Measurements from ENCODE around the gene MEST.
"Not testable (repeated sequence)": the region's sequence is repeated elsewhere in the genome, so short reads cannot be mapped to it uniquely, and the experiment has no call there.

MEST gene

DNA sequence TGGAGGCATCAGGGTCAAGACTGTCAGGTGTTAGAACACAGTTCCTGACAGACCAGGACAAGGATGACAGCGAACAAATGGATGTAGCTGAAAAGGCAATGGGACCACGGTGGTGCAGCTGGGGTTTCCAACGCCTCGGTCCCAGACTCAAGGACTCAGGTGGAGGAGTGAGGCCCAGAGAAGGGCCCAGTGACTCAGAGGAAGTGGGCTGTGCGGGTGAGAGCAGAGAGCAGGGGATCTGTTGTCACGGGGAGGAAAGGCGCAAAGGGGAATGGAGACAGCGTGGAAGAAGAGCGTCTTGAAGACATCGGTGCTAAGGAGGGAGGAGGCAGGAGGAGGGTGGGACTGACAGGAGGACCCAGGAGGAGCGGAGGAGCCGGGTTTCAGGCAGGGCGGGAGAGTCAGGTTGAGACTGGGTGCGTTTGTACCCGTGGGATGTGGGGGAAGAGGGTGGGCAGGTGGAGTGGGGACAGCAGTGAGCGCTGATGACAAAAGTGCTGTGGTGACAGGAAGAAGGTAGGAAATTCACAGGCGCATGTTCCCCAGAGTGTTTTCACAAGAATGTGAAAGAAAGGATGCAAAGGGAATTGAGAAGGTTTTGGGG is 36.0 kb downstream of the MEST start:
- DNase-seq = not testable (repeated sequence)

DNA sequence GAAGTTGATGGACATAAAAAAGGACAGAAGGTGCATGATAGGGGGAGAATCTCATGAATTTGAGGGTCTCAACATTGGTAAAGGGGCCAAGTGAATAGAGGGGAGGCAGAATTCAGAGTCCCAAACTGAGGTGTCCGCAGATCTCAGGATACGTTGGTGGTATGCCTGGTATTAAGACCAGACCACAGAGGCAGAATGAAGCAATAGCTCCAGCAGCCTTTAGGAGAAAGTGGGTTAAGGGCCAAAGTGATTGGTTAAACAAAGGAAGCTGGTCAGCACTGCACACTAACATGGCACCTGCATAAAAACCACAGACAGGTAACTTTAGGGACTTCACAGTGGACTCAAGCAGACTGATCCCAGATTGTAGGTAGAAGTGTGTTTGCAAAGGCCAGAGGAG is 37.5 kb downstream of the MEST start:
- no peak for DNase-seq

DNA sequence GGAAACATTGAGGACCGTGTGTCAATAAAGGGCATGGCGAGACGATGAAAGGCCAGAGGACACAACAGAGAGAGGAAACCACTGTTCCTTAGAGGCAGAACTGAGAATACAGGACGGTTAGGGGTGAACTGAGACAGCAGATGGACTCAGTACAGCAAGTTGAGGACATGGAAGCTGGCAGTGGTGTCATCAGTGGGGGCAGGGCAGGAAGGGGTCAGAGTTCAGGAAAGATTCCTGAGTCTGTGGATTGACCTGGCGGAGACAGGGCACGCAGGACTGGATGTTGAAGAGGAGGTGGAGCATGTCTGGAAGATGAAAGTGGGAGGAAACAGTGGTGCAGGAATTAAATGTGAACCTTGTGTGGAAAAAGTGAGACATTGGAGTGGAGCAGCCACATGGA is 46.0 kb downstream of the MEST start:
- not testable (repeated sequence) for DNase-seq

DNA sequence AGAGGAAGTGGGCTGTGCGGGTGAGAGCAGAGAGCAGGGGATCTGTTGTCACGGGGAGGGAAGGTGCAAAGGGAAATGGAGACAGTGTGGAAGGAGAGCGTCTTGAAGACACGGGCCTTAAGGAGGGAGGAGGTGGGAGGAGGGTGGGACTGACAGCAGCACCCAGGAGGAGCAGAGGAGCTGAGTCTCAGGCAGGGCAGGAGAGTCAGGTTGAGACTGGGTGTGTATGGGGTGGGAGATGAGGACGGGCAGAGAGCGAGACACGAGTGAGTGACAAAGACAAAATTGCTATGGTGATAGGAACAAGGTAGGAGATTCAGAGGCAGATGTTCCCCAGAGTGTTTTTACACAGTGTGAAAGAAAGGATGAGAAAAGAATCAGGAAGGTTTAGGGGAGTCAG is 49.4 kb downstream of the MEST start:
- DNase-seq = not testable (repeated sequence)

DNA sequence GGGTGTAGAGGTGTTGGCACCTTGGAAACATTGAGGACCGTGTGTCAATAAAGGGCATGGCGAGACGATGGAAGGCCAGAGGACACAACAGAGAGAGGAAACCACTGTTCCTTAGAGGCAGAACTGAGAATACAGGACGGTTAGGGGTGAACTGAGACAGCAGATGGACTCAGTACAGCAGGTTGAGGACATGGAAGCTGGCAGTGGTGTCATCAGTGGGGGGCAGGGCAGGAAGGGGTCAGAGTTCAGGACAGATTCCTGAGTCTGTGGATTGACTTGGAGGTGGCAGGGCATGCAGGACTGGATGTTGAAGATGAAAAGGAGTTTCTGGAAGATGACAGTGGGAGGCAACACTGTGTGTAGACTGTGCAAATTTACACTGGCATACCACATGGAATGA is 50.4 kb downstream of the MEST start:
- DNase-seq = not testable (repeated sequence)

DNA sequence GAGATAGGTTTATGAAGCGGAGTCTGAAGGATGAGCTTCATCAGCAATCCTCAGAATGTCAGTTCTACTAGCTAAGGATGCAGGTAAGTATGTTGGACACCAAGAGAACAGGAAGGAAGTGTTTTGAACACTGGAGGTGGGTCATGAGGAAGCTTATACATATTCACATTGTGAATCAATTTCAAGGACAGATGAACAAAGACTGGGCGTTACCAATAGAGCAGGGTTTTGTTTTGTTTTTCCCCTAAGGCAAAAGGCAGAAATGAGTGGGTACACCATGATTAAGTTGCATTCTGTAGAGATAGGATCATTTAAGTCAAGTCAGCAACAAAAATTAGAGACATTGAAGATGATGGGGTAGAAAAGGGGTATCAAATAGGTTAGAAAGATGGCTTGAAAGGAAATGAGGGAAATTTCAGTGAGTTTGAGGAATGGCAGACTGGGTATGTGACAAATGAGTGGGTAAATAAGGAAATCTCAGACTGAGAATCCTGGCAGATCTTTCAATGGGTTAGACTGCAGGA is 51.7 kb downstream of the MEST start:
- DNase-seq = no peak

DNA sequence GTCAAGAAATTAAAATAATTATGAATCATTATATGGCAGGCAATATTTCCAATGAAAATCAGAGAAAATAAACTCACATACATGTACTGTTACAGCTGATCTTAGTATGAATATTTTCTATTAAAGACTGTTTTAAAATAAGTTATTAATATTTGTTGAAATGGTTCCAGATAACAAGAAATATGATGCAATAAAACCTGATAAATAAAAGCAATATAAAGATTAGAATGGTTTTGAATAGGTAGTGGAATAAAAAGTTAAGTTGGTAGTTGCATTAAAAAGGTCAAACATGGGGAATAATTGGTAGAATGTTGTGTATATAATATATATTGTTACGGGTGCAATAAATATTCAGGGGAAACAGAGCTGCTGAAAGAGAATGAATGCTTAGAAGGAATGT is 52.5 kb downstream of the MEST start:
- DNase-seq = no peak

DNA sequence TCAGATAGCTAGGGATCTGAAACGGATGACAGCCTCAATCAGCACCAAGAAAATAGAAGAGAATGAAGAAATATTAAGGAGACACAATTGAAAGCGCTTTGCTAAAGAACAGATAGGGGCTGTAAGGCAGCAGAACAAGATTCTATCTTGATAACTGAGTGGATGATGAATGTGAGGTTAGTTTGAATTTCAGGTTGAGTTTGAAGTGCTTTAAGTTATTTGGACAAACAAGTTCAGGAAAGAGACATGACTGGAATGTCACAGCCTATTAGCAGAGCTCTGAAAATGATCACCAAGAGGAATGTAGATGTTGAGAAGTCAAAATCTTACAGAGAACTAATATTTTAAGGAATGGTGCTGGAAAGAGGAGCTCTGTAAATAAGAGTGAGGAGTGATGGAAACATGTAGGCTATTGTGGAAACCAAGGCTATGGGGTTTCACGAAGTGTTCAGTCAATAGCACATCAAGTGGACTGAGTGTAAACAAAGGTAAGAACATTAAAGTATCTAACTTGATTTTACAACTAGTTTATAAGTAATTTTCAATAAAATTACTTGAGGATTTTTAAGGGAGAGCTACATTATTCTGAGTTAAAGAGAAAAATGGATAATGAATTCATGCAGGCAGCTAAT is 61.6 kb downstream of the MEST start:
- no peak for DNase-seq

DNA sequence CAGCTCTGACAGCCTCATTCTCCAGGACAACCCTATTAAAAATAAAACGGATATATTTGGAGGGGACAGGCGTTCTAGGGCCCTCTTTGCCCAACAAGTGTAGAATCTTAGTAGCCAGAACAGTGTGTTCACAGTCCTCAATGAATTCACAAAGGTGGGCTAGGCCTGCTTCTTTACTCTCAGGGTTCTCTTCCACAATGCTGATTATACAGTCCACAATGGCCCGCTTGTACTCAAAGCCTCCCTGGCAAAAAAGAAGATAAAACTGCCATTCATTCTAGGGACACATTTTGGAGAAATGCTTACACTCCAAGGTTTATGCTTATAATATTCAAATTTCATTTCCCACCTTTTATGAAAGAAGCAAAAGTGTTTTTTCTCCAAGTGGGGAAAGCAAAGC is 62.6 kb downstream of the MEST start:
- DNase-seq = no peak

All from femur (tissue), 1 donor.